SIG-M5 treated with dmso at 0.1 percent for 504 hours (cell line): ENCODE results near the gene ARHGEF25.
"Not testable (repeated sequence)": the region's sequence is repeated elsewhere in the genome, so short reads cannot be mapped to it uniquely, and the experiment has no call there.

Source experiments
- DNase-seq: peaks from one replicate; lab custom pipeline; 2025; ENCODE audit not compliant: unreplicated experiment; lab: John Stamatoyannopoulos, UW

Gene ARHGEF25

DNA sequence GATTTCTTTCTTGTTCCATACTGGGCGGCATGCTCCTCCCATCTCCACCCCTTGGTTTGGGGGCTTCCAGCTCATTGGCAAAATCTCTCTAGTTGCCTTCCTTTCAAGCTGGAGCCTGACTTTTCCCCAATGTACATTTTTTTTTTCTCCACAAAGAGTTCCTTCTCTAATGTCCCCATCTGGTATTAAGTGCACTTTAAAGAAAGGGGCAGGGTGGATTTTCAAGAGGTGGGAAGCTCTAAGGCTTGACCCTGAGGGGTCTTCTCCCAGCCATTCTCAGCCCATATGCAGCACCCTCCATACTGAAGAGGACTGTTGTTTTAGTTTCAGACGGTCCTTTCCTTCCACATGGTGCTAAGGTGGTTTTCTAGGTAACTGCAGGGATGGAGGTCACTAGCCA is 26.1 kb upstream of the ARHGEF25 start:
- no peak for DNase-seq

DNA sequence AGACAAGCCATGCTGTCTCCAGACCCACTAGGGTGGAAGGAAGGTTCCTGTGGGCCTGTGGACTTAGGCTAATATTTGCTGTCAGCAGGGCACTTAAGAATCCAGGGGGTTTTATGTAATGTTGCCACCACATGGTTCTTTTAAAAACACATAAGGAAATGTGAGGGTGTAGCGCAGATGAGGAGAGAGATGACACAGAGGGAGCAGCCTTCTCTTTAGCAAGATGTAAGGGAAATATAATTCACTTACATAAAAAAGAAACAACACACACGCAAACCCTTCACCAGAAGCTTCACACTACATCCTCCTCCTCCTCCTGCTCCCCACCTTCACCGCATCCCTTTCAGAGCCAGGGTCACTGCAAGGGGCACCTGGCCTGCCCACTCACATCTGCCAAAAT is 25.1 kb upstream of the ARHGEF25 start:
- no peak for DNase-seq

DNA sequence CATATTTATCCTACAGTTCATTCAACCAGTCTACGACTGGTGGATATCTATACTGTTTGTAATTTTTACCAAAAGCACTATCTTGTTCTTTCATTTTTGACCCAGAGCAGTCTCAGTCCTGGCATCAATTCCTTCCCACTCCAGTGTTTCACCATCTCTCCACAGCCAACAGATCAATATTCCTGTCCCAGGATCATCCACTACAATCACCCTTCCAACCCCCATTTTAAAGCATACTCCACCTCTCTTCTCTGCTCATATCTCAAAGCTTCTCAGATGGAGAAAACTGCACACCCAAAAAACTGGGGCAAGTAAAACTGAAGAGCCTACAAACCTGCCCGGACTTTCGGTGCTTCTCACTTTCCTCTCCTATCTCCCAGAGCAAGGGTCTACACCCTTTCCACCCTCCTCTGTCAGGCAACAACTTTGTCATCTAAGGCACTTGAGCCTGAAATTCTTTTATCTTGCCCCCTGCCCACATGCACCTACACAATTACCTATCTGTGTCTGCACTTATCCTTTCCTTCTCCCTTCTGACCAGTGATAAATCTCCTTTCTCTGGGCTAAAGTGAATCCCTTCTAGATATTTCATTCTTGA is 24.3 kb upstream of the ARHGEF25 start:
- DNase-seq: no peak

DNA sequence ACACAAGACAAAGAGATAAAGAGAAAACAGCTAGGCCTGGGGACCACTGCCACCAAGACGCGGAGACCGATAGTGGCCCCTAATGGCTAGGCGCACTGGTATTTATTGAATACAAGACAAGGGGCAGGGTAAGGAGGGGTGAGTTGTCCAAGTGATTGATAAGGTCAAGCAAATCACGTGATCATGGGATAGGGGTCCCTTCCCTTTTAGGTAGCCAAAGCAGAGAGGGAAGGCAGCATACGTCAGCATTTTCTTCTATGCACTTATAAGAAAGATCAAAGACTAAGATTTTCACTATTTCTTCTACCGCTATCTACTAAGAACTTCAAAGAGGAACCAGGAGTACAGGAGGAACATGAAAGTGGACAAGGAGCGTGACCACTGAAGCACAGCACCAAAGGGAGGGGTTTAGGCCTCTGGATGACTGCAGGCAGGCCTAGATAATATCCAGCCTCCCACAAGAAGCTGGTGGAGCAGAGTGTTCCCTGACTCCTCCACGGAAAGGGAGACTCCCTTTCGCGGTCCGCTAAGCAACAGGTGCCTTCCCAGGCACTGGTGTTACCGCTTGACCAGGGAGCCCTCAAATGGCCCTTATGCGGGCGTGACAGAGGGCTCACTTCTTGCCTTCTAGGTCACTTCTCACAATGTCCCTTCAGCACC is 22.2 kb upstream of the ARHGEF25 start:
- not testable (repeated sequence) for DNase-seq

DNA sequence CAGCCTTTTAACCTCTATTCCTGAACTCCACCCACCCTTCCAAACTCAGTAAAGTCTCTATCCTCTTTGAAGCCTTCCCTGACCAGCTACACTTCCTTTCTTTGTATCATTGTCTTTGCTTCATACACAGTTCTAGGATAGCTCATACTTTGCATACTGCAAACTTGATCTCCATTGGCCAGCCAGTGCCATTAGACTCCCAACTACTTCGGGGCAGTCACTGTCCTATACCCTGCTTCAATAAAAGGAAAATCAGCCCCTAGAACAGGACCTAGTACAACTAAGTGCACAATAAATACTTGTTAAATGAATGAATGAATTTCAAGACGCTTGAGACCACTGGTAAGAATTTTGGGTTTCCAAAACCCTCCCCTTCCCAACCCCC is 20.8 kb upstream of the ARHGEF25 start:
- no peak for DNase-seq

DNA sequence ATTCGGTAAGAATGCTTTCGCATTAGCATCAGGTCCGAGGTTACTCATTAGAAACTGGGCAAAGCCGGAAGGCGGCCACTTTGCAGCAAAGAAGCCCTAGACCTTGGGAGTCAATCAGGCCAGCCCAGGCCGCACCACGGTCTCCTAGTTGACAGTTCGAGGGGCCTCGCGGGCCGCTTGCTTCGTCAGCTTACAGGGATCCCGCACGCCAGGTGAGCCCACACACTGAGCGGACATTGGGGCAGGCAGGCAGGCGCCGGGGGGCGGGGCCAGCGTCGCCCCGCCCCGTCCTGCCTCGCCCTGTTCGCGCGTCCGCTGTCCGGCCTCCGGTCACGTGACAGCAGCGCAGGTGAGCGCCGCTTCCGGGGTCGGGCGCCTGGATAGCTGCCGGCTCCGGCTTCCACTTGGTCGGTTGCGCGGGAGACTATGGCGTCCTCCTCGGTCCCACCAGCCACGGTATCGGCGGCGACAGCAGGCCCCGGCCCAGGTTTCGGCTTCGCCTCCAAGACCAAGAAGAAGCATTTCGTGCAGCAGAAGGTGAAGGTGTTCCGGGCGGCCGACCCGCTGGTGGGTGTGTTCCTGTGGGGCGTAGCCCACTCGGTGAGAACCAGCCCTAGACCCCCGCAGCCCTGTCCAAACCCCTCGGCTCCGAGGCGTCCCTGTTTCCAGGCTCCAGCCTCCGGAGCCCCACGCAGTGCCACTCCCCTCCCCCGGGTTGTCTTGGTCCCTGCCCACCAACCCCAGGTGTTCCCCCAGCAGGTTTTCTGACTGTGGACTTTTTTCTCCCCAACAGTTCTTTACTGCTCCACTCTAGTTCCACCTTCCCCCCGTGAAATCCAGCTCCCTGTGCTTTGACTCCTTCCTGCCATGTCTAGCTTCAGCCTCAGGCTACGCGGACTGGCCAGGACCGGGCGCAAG is 20.1 kb upstream of the ARHGEF25 start, which contains the start of gene PIP4K2C:
TSS of gene PIP4K2C (plus strand) at position 329 of the 918 bp plus-strand sequence. CDS start at position 427, 98 bp downstream.
- DNase-seq: peak; percentile 56

DNA sequence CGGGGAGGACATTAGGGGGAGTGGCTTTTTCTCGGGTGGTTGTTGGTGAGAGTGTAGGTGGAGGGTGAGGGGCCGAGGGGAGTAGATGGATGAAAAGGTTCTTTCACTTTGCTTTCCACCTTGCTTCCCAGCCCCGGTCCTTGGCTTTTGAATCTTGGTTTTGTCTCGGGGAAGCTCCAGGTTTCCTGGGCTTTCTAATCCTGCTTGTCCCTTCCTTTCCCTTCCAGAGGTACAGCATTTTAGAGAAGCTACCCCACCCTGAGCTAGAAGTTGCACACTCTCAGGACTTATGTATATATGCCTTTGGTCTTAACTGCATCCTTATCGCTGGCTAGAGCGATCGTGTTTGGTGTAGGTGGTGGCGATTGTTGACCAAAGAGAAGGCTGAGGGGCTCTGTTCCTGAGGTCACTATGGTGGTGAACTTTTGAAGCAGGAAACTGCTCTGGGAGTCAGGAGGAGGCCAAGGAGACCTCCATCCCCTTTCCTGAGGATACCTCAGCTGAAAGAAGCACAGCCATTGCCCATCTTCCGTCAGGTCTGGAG is 19.4 kb upstream of the ARHGEF25 start:
- no peak for DNase-seq

DNA sequence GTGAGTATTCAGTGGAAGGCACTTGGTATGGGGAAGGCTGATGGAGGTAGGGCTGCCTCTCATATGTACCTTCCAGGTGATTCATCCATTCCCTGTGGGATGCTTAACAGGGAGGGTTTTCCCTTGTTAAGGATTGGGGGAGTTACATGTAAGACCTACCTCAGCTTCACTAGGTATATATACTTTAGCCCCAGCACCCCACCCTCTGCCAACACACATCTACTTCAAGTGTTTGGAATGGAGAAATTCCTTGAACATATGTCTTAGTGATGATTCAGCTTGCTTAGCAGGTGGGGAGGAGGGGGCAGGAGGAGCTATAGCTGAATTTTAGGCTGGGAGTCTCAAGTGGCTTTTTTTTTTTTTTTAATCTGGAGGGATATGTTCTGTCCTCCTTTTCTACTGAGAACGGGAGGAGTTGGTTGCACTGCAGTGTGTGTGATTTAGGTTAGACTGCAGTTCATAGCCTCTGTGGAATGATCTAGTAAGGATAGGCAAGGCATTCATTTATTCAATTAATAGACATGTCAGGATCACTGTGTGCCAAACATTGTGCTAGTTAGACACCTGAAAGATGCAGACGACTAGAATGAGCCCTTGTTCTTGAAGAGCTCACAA is 18.6 kb upstream of the ARHGEF25 start:
- no peak for DNase-seq

DNA sequence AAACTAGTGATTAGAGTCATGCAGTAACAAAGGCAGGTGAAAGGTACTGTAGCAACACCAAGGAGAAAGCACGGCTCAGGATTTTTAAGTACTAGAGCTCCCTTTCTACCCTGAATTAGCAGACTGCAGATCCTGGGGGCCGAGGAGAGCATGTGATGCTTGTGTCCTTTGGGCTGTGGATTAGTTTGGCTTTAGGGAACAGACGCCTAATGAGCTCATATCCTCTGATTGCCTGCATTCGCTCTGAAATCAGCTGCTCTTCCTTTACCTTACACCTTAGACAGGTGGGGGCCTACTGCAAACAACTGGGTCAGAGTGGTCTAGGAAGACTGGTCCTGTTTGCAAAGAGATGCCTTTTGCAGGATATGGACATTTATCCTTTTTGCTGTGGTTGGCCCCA is 18.0 kb upstream of the ARHGEF25 start:
- DNase-seq: no peak

DNA sequence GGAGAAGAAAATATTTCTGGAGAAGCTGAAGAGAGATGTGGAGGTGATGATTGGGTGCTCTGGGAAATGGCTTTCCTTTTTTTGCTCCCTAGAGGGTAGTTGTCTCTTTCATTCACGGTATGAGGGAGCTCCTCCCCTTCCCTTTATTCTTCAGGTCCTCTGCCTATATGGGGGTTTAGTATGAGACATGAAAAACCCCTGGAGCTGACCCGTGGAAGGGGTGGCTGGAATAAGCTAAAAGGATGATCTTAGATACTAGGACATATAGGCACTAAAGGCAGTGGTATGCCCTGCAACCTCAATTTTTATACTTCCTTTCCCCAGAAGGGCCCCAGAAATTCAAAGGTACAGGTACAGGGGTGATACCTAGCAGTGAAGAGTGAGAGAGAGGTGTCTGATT is 10.8 kb upstream of the ARHGEF25 start:
- no peak for DNase-seq

DNA sequence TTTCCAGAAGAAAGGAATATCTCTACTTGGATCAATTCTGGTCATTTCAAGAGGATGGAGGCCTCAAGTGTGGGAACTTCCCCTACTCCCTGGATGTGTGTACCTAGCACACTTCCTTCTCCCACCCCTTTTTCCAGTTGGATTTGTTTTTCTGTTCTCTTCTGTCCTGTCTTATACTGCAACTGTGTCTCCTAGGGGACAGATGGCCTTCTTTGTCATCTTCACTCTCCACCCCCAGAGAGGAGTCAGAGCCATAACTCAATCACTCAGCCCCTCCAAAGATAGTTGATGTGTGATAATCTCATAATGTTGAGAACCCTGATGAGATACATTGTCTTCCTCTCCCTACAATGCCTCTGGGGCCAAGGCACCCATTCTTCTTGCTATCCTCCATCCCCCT is 8.7 kb upstream of the ARHGEF25 start:
- no peak for DNase-seq

DNA sequence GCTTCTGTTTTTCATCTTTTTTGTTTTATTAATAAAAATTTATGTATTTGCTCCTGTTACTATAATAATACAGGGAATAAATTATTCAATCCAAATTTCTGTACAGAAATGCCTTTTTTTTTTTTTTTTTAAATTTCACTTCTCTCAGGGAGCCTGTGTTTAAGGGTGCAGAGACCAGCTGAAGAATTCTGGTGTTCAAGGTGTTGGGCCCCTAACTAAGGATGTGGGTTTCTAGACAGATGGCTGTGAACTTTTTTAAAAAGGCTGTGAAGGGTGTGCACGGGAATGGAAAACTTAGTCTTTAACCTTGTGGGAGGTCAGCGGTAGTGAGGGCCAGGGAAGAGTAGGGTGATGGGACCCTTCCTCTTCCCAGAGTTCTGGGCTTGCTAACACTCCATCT is 7.9 kb upstream of the ARHGEF25 start:
- DNase-seq: no peak

DNA sequence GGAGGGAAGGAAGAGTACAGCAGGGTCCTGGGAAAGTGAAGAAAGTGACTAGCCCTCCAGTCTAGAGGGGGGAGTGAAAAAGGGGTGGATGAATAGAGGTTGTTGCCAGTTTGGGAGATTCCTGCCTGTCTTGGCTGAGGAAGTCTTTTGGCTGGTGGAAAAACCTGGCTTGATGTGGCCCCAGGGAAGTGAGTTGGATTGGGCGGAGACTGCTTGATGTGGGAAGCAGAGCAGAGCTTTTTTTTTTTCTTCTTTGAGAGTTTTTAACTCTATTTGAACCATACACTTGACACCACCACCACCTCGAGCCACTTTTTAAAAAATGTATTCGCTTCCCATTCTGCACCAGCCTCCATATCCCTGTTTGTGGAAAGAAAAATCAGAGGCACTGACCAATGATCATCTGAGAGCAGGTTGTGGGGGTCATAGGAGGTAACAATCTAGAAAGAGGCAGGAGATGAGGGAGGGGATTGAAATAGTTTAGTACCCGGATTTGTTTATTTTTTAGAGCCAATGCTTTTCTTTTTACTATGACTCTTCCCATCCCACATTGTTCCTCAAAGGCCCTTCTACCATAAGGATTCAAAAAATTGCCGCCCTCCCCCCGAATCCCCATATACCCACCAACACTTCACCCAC is 7.3 kb upstream of the ARHGEF25 start:
- DNase-seq: peak; percentile 11

DNA sequence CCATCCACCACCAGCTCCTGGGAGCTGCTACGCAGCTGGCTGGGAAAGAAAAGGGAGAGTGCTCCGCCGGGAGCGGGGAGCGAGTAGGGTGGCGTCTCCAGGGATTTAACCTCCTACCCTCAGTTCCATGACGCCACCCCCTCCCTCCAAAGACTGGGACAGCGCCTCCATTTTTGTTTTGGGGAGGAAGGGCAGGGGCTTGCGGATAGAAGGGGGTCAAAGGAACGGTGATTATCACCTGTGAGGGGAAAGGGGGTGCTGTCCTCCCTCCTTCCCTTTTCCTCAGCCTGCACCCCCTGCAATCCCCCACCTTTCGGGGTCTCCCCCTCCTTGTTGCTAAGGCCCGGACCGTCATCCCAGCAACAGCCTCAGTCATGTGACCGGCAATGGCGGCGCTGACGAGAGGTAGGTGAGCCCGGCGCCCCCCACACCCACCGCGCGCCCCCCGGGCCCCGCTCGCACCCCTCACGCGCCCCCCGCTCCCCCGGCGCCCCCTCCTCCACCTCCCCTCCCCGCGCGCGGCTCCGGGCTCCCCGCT is 6.7 kb upstream of the ARHGEF25 start, which contains the start of gene DTX3:
TSS of gene DTX3 (plus strand) at position 371 of the 538 bp plus-strand sequence. CDS start 1,694 bp downstream, outside the sequence.
- DNase-seq: no peak

DNA sequence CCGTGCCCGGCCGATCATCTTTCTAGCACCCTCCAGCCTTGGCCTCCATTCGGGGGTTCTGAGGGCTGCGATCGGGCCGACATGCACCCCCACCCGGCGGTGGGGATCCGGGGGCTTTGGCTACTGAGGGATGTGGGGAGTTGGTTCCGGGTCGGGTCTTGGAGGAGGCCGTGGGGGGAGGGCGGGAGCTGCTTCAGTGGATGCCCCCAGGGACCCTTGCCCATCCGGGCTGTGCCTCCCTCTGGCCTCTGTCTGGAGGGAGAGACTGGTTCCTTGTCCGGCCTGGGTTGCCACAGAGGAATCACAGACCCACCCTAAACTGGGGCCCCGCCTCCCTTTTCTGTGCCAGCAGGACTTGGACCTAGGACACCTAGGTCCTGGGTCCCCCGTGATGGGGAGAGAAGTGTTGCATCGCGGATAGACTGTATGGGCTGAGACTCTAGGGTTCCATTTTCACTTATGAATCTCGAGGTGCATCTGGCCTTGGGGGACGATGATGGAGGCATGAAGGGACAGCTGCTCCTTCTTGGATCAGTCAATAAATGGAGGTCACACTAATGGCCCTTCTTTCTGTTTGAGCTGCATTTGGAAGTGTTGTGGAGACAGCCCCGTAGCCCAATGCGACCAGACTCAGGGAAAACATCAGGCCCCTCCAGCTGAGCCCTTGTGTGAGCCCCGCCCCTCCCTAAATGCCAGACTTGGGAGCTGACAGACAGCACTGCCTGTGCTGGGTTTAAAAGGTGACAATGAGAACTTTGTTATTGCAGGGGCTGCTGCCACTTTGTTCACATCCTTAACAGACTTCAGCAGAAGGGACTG is 6.0 kb upstream of the ARHGEF25 start:
- DNase-seq: no peak

DNA sequence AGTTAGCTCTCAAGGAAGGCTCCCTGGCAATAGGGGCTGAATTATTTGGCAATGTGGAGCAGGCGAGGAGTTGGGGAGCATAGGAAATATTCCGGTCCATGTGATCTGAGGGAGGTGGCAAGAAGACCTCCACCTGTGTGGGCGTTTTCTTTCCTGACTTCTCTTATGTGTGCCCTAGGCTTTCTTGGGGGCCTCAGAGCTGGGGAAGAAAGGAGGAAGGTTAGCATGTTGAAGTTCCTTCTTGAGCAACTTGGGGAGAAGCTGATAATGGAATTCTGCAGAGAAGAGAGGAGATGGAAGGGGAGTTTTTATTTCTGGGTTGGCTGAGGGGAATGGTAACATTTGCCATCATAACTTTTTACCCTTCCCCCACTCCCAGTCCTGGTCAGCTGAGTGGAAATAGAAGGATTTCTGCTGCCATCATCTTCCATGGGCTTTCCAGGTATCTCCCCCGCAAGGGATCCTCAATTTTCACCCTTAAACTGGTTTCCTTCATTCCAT is 5.4 kb upstream of the ARHGEF25 start:
- no peak for DNase-seq

DNA sequence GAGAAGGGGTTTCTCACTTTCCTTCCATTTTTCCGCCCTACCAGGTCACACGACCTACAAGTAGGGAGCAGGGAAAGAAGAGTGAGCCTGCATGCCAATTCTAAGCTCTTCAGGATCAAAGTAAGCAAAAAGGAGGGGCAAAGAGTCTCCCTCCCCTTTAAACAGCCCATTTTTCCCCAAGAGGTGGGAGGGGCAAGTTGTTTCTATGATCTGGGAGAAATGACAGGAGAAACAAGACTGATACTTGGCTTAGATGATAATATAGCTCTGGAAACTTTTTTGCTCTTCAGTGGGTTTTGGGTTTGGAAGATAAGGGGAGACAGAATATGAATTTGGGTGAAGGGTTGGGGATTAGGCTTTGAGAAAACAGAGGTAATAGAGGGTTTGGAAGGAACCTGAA is 4.8 kb upstream of the ARHGEF25 start:
- DNase-seq: no peak

DNA sequence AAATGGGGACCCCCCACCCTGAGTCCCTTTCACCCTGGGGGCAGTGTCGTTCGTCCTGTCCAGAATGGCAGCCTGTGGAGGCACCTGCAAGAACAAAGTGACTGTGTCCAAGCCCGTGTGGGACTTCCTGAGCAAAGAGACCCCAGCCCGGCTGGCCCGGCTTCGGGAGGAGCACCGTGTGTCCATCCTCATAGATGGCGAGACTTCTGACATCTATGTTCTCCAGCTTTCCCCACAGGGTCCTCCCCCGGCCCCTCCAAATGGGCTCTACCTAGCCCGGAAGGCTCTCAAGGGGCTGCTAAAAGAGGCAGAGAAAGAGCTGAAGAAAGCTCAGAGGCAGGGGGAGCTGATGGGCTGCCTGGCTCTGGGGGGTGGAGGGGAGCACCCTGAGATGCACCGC is 4.4 kb upstream of the ARHGEF25 start:
- no peak for DNase-seq

DNA sequence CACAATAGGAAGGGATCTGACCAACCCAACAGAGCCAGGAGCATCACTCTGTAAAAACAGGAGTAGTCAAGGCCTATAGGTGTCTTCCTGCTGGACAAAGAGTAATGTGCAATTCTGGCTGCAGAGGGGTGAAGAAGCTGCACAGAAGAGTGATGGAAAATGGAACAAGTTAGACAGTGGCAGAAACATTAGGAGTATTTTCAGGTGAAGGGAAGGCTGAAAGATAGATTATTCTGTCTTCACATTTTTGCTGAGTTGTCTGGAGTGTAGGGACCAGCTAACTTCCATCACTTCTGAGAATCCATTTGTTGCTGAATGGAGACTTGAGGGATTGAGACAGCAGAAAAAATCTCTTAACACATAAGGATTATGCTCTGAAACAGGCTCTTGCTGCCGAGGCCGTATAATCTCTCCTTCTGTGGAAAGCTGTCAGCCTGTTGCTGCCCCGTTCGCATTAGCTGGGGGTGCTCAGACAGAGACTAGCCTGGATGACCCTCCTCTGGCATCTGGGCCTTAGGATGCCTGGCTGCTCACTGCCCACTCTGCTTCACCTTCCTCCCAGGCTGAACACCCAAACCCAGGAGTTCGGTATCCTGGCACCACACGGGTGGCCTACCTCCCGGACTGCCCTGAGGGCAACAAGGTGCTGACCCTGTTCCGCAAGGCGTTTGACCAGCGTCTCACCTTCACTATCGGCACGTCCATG is 3.1 kb upstream of the ARHGEF25 start:
- DNase-seq: no peak
